IMR-90 (cell line): ENCODE results near the gene SPPL3. TPM values are rescaled to one million over a fixed set of nuclear protein-coding genes. Genes with fewer than 3 reads are reported as not detected.

Experiments
- ATAC-seq: fragments of 200-7000 bp; cut with Tn5 transposase; 2 replicates; pipeline ENCODE4 v1.9.1; 2020; ENCODE audit warnings: low read depth, mild to moderate bottlenecking, moderate library complexity
- BruUV-seq: library from RNA; stranded (reverse); fragments of 400-500 nt; replicated peaks from 2 replicates; lab custom pipeline; 2021; lab: Mats Ljungman, UMichigan
- CTCF ChIA-PET: fragments of 300-600 bp; formaldehyde crosslinking; extraction: SDS; loops from one replicate; lab custom pipeline; 2021; ENCODE audit warnings: antibody characterized with exemption; lab: Yijun Ruan, JAX
- POLR2A ChIA-PET: fragments of 300-600 bp; sonication (Branson Sonifier 250); formaldehyde crosslinking; loops from one replicate; lab custom pipeline; 2022; ENCODE audit warnings: antibody characterized with exemption; ENCODE audit not compliant: unreplicated experiment; lab: Charles Lee
- DNase-seq: peaks from one replicate; pipeline ENCODE4 v3.0.0; 2013
- H2AFZ ChIP-seq: replicated peaks from 2 replicates; pipeline ENCODE3; 2013; ENCODE audit warnings: low read length, mild to moderate bottlenecking; ENCODE audit not compliant: poor library complexity
- H2AK5ac ChIP-seq: 2 replicates; pipeline ENCODE4 v1.6.1; 2013; ENCODE audit warnings: low read depth, low read length, inconsistent platforms
- H2AK9ac ChIP-seq: replicated peaks from 2 replicates; pipeline ENCODE3; 2013; ENCODE audit warnings: mild to moderate bottlenecking, low read depth, low read length, moderate library complexity; ENCODE audit not compliant: poor library complexity
- H2BK120ac ChIP-seq: 2 replicates; pipeline ENCODE4 v1.6.1; 2013; ENCODE audit warnings: low read depth, low read length, inconsistent platforms
- H2BK15ac ChIP-seq: 3 replicates; pipeline ENCODE4 v1.6.1; 2013; ENCODE audit warnings: low read depth, low read length, inconsistent platforms
- H2BK20ac ChIP-seq: 2 replicates; pipeline ENCODE4 v1.6.1; 2013; ENCODE audit warnings: low read depth, mild to moderate bottlenecking, inconsistent platforms, low read length, moderate library complexity
- H2BK5ac ChIP-seq: 2 replicates; pipeline ENCODE4 v1.6.1; 2013; ENCODE audit warnings: mild to moderate bottlenecking, low read depth, low read length, inconsistent platforms; ENCODE audit not compliant: poor library complexity, severe bottlenecking
- H3K14ac ChIP-seq: replicated peaks from 2 replicates; pipeline ENCODE4 v1.6.1; 2013; ENCODE audit warnings: low read depth, low read length, inconsistent platforms
- H3K18ac ChIP-seq: 2 replicates; pipeline ENCODE4 v1.6.1; 2013; ENCODE audit warnings: low read depth, low read length, control low read depth
- H3K23ac ChIP-seq: 2 replicates; pipeline ENCODE4 v1.6.1; 2013; ENCODE audit warnings: low read depth, low read length, inconsistent platforms
- H3K27ac ChIP-seq: 2 replicates; pipeline ENCODE4 v1.5.1; 2013; ENCODE audit warnings: mild to moderate bottlenecking, control low read depth, low read length; ENCODE audit not compliant: insufficient read depth
- H3K27me3 ChIP-seq: 2 replicates; pipeline ENCODE4 v1.6.1; 2013; ENCODE audit warnings: low read length; ENCODE audit not compliant: control insufficient read depth, insufficient read depth
- H3K36me3 ChIP-seq: 2 replicates; pipeline ENCODE4 v1.6.1; 2013; ENCODE audit warnings: low read length, mixed read lengths; ENCODE audit not compliant: control insufficient read depth, insufficient read depth
- H3K4ac ChIP-seq: 2 replicates; pipeline ENCODE4 v1.6.1; 2013; ENCODE audit warnings: low read depth, low read length, inconsistent platforms
- H3K4me1 ChIP-seq: 2 replicates; pipeline ENCODE4 v1.6.1; 2013; ENCODE audit warnings: low read length, mixed read lengths; ENCODE audit not compliant: control insufficient read depth, insufficient read depth
- H3K4me2 ChIP-seq: 2 replicates; pipeline ENCODE4 v1.6.1; 2013; ENCODE audit warnings: low read depth, mild to moderate bottlenecking, control low read depth, low read length, moderate library complexity
- H3K4me3 ChIP-seq: 2 replicates; pipeline ENCODE4 v1.5.1; 2013; ENCODE audit warnings: low read depth, mild to moderate bottlenecking, control low read depth, low read length, moderate library complexity; ENCODE audit not compliant: insufficient read depth
- H3K56ac ChIP-seq: 2 replicates; pipeline ENCODE4 v1.6.1; 2013; ENCODE audit warnings: low read length, inconsistent platforms; ENCODE audit not compliant: insufficient read depth; ENCODE audit errors: extremely low read depth
- H3K79me1 ChIP-seq, 2 experiments: 2 replicates each; pipeline ENCODE4 v1.6.1; 2013; ENCODE audit warnings: low read length in 2 of 2, inconsistent platforms in 1 of 2, low read depth in 1 of 2
- H3K9ac ChIP-seq: 2 replicates; pipeline ENCODE4 v1.6.1; 2013; ENCODE audit warnings: low read depth, low read length, control low read depth
- H3K9me1 ChIP-seq: 2 replicates; pipeline ENCODE4 v1.6.1; 2013; ENCODE audit warnings: low read length, inconsistent platforms; ENCODE audit not compliant: insufficient read depth
- H3K9me3 ChIP-seq: 2 replicates; pipeline ENCODE4 v1.6.1; 2013; ENCODE audit warnings: low read length; ENCODE audit not compliant: control insufficient read depth, insufficient read depth
- H4K20me1 ChIP-seq: 2 replicates; pipeline ENCODE4 v1.6.1; 2013; ENCODE audit warnings: low read length, inconsistent platforms; ENCODE audit not compliant: insufficient read depth
- H4K5ac ChIP-seq: 2 replicates; pipeline ENCODE4 v1.6.1; 2013; ENCODE audit warnings: mild to moderate bottlenecking, low read depth, low read length, control low read depth
- H4K8ac ChIP-seq, 2 experiments: 2 replicates each; pipeline ENCODE4 v1.6.1; 2013; ENCODE audit warnings: low read depth in 2 of 2, low read length in 2 of 2, control low read depth in 1 of 2, inconsistent platforms in 1 of 2
- H4K91ac ChIP-seq: 2 replicates; pipeline ENCODE4 v1.6.1; 2013; ENCODE audit warnings: low read depth, low read length, inconsistent platforms; ENCODE audit not compliant: insufficient read depth
- CEBPB ChIP-seq: IDR thresholded peaks from 2 replicates; pipeline ENCODE4 v1.6.1; 2012; ENCODE audit warnings: low read depth, low read length, improper control_type of control experiment
- USF2 ChIP-seq: fragments of 150-350 bp; IDR thresholded peaks from 2 replicates; pipeline ENCODE4 v1.6.1; 2017; ENCODE audit warnings: mild to moderate bottlenecking, antibody characterized with exemption, low read length, low read depth
- WGBS, 2 experiments: methylation state at CpG; one replicate each; pipeline versions ENCODE4 v1.1.5 to v1.1.7; 2013; ENCODE audit warnings: missing lambda C conversion rate in 2 of 2; ENCODE audit not compliant: insufficient read length in 1 of 2; ENCODE audit errors: extremely low coverage in 2 of 2; 5-methylcytosine and 5-hydroxymethylcytosine counted together
- dilution Hi-C: fragments of 300-500 bp; cut with HindIII; formaldehyde crosslinking; loops from one replicate; pipeline ENCODE4 v1.14.3; 2018; ENCODE audit warnings: low sequenced_read_pairs; ENCODE audit not compliant: unreplicated experiment
- in situ Hi-C: fragments of 300-500 bp; cut with MboI; formaldehyde crosslinking; loops from 3 replicates; pipeline ENCODE4 v1.14.3; 2019; ENCODE audit warnings: low sequenced_read_pairs, inconsistent platforms, mixed read lengths
- intact Hi-C: fragments of 100-400 bp; cut with micrococcal nuclease; formaldehyde crosslinking; loops from 2 replicates; pipeline ENCODE4 v1.10.0; 2022
- polyA plus RNA-seq, 3 experiments: library from polyadenylated mRNA; depleted of rRNA; stranded (reverse); fragments of >200 nt; gene quantifications; 2 replicates each; pipeline ENCODE4 v1.2.3, GENCODE V29; 2012; ENCODE audit warnings: low replicate concordance in 1 of 3
- total RNA-seq: library from RNA; depleted of rRNA; stranded (reverse); fragments of >200 nt; gene quantifications from 2 replicates; pipeline ENCODE4 v1.2.3, GENCODE V29; 2012

The SPPL3 gene
- total and polyA plus RNA-seq, 2 of the 4 experiments (the other 2 are of a cell fraction): 1.6 to 18.0 TPM

DNA sequence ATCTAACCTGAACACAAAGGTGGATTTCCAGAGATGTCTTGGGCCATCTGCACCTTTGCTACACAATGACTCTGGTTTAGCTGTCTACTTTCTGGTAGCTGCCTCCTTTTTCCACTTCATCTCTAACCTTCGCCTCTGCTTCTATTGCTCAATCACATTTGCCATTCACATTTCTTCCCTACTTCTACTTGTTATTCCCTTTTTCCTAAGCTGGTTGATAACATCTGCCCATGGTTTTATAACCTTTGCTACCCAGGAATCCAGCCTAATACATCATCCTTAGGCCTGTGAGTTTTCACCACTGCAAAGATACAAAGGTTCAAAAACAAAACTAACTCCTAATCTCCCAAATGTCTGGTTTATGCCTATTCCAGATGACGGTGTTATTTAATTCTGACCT, 13.2 kb downstream of the SPPL3 start:
- no peak overlapping the region for H3K4me3 ChIP-seq
- in situ Hi-C loops: no loop called here
- TF ChIP-seq USF2: no peak
- peak; percentile 68 for TF ChIP-seq CEBPB
- no peak overlapping the region for H3K9ac ChIP-seq
- peaks cover 3% of the 10 kb centered on the region; the same call in 1 of the 2 replicates for H3K9me1 ChIP-seq
- H2AK9ac ChIP-seq: no peak overlapping the region
- H4K20me1 ChIP-seq: peaks cover 42% of the 10 kb centered on the region
- H3K56ac ChIP-seq: no peak overlapping the region
- no peak overlapping the region for H3K18ac ChIP-seq
- no peak overlapping the region for H3K23ac ChIP-seq
- no peak overlapping the region for H2BK15ac ChIP-seq
- H3K9me3 ChIP-seq: no peaks in the 10 kb centered on the region
- BruUV-seq: no TSS peak
- no peak overlapping the region for H2AK5ac ChIP-seq
- no peaks in the 10 kb centered on the region; the same call in 1 of the 2 replicates for H3K36me3 ChIP-seq
- no peak overlapping the region for H2BK120ac ChIP-seq
- H3K27ac ChIP-seq: no peak overlapping the region
- no peak overlapping the region for H4K5ac ChIP-seq
- no peak overlapping the region for H4K91ac ChIP-seq
- H3K4me1 ChIP-seq: no peaks in the 10 kb centered on the region; the same call in 1 of the 2 replicates
- no peak overlapping the region for H2BK5ac ChIP-seq
- no peaks in the 10 kb centered on the region for H3K27me3 ChIP-seq
- POLR2A ChIA-PET: interaction anchor here (0.9 kb wide), 1 partner anchor 31 kb away, joined by 3 read pairs; no protein-coding TSS in a partner anchor
- dilution Hi-C loops: no loop called here
- no peak overlapping the region for H3K14ac ChIP-seq
- no peak overlapping the region for H2BK20ac ChIP-seq
- 100% methylated on average over 1 of the region's 2 CpGs; no CpG with 5 or more reads in 1 of the 2 experiments for WGBS, 2 experiments
- no peak overlapping the region for H2AFZ ChIP-seq
- ATAC-seq (no peak), DNase-seq (no peak)
- H3K4ac ChIP-seq: no peak overlapping the region
- intact Hi-C loops: no loop called here
- CTCF ChIA-PET: no interaction called here
- no peak overlapping the region for H4K8ac ChIP-seq
- H3K4me2 ChIP-seq: no peak overlapping the region
- H3K79me1 ChIP-seq: peaks cover 34 to 61% of the 10 kb centered on the region in 2 experiments
